ENCODE measurements around the gene HNRNPCL2.
"Not testable (repeated sequence)": the region's sequence is repeated elsewhere in the genome, so short reads cannot be mapped to it uniquely, and the experiment has no call there.

The HNRNPCL2 gene

GRCh38 chr1:13116754-13117153, at the start of gene HNRNPCL2:
Gene HNRNPCL2, minus strand, starts transcription at chr1:13116854. Its CDS starts 454 bp downstream, at chr1:13116400.
- H3K4me3 Mint-ChIP-seq, H3K27ac Mint-ChIP-seq, ATAC-seq, H3K27me3 Mint-ChIP-seq, H3K36me3 Mint-ChIP-seq, H3K9me3 Mint-ChIP-seq, H3K4me1 Mint-ChIP-seq: not testable (repeated sequence)

GRCh38 chr1:13165531-13165930, 48.9 kb upstream of the HNRNPCL2 start, which contains the start of gene HNRNPCL4:
Gene HNRNPCL4, minus strand, starts transcription at chr1:13165631. Its CDS starts 164 bp downstream, at chr1:13165467.
- not testable (repeated sequence) for H3K36me3 Mint-ChIP-seq, H3K27ac Mint-ChIP-seq

GRCh38 chr1:13155909-13156308, 39.3 kb upstream of the HNRNPCL2 start, which contains the start of gene PRAMEF26:
Gene PRAMEF26, minus strand, starts transcription at chr1:13156009. Its CDS starts 2,914 bp downstream, at chr1:13153095.
- not testable (repeated sequence) for H3K4me1 Mint-ChIP-seq, H3K4me3 Mint-ChIP-seq, H3K27ac Mint-ChIP-seq, H3K9me3 Mint-ChIP-seq, ATAC-seq, H3K36me3 Mint-ChIP-seq, H3K27me3 Mint-ChIP-seq

More at GRCh38 chr1:13165531-13165930, 48.9 kb upstream of the HNRNPCL2 start, which contains the start of gene HNRNPCL4:
- not testable (repeated sequence) for H3K4me3 Mint-ChIP-seq, H3K9me3 Mint-ChIP-seq, ATAC-seq, H3K4me1 Mint-ChIP-seq, H3K27me3 Mint-ChIP-seq

GRCh38 chr1:13070474-13070873, 46.2 kb downstream of the HNRNPCL2 start, which contains the start of gene PRAMEF25:
Gene PRAMEF25, plus strand, starts transcription at chr1:13070774. Its CDS starts 2,920 bp downstream, at chr1:13073694.
- not testable (repeated sequence) for ATAC-seq, H3K9me3 Mint-ChIP-seq, H3K27me3 Mint-ChIP-seq, H3K36me3 Mint-ChIP-seq, H3K27ac Mint-ChIP-seq, H3K4me3 Mint-ChIP-seq, H3K4me1 Mint-ChIP-seq
